ENCODE measurements around the gene MR1.

MR1 gene

GRCh38 chr1:181033799-181034451, at the start of gene MR1:
Gene MR1, plus strand, starts transcription at chr1:181033983. Its CDS starts 25 bp downstream, at chr1:181034008.
- DNase-seq (ENCODE audit: low spot score), result peak; percentile 92

DNA sequence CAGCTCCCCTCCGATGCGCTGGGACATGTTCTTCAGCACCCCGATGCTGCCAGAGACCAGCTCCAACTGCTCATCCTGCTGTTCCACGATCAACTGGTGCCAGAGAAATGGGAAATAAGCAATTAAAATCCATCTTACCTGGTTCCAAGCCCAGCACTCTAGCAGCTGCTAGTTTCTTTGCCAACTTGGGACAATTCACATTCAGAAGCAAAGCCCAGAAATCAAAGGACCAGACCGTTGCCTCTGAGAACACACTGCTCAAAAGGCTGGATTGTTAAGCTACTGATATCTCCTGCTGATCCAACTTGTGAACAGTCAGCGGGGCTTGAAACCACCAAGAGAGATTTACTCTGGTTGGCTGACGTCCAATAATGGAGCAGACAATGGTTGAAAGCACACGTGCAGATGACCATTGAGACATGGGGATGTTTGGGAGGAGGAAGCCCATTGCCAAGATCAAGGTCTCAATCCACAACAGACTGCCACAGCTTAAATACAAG, 45.5 kb upstream of the MR1 start:
- peak; percentile 95 for DNase-seq (ENCODE audit: low spot score)

DNA sequence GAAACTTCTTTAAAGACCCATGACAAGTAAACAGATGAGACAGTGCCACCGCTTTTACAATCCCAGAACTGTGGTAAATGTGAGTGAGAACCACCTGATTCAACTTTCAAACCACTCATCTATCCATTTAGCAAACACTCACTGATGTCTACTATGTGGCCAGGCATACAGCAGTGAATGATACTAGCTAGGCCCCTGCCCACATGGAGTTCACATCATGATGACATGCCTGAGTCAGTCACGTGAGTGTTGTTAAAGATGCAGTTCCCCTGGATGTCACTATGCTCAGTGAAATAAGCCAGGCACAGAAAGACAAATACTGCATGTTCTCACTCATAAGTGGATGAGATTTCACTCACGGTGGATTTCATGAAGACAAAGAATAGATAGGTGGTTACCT, 39.5 kb upstream of the MR1 start:
- no peak for DNase-seq (ENCODE audit: low spot score)

- no peak for DNase-seq (ENCODE audit: low spot score)
These were observed 35.8 kb upstream of the MR1 start for GRCh38 chr1:180997843-180998504.

DNA sequence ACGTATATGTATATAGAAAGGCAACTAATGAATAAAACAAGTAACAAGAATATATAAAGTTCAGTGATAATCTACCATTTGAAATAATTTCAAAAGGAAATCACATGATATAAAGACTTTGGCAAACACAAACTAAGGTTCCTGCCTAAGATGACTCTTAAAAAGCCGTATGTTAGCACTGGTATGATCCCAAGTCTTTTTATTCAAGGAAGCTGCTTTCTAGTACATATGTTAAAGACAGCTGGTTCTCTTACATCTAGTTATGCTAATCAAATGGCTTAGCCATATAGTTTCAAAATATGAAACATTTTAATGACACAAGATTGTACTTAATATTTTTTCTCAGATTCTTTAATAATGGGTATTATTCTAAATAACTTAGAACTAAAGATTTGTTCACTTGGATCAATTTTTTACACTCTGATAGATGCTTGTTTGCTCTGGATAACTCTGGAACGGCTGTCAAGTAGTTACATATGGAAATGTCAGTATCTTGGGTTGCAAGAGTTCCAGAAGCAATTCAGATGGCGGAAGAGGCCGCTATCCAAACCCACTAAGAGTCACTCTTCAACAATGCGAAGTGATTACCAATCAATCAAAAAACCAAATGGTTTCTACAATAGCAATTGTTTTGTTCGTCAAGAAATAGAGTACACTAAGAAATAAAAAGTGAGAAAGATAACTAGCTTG, 32.5 kb upstream of the MR1 start:
- no peak for DNase-seq (ENCODE audit: low spot score)

GRCh38 chr1:181002582-181003172, 31.1 kb upstream of the MR1 start:
- DNase-seq (ENCODE audit: low spot score), result no peak

DNA sequence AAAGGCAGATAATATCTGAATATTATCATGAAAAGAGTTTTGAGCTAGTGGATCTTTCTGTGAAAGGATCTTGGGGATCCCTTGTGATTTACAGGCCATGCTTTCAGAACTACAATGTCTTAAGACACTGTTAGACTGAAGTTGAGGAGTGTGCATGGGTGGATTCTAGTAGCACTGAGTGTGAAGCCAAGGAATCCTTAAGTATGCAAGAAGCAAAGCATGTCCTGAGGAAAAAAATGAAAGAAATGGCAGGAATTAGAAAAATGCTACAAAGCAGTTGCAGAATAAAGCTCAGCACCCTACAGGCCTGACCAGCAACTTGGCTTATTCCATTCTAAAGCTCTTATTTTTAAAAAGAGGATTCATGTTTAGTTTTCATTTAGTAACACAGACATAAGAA, 23.0 kb upstream of the MR1 start:
- no peak for DNase-seq (ENCODE audit: low spot score)

GRCh38 chr1:181011301-181012202, 22.2 kb upstream of the MR1 start:
- no peak for DNase-seq (ENCODE audit: low spot score)

DNA sequence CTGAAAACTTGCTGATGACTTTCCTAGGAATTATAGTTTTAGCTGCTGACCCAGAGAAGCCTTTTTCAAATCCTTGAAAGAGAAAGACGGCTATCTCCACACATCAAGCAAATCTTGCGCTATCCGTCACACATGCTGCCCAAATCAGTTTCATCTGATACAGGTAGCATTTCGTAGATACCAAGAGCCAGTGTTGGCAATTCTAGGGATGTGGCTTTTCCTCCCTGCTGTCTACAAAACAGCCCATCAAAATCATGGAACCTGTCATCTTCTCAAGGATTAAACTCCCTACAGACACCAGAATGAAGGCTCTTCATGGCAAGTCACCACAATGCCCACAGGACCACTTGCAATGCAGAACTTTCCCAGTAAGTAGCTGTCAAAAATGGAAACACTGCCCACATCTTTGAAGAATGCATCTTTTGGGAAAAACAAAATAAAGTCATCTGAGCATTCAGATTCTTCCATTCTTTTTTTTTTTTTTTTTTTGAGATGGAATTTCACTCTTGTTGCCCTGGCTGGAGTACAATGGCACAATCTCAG, 21.5 kb upstream of the MR1 start:
- no peak for DNase-seq (ENCODE audit: low spot score)

DNA sequence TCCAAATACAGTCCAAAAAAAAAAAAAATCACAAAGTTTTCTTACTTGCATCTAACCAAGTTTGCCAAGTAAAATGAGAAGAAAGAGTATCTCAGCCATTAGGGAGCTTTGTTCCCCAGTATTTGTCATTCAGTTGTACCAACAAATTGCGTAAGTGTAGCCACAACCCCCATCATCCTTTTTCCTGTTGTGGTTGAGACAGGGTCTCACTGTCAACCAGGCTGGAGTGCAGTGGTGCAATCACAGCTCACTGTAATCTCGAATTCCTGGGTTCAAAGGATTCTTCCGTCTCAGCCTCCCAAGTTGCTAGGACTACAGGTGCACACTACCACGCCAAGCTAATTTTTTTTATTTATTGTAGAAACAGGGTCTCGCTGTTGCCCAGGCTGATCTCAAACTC, 20.6 kb upstream of the MR1 start:
- DNase-seq (ENCODE audit: low spot score), result no peak

- no peak for DNase-seq (ENCODE audit: low spot score)
These were observed 19.1 kb upstream of the MR1 start for GRCh38 chr1:181014477-181015250.

DNA sequence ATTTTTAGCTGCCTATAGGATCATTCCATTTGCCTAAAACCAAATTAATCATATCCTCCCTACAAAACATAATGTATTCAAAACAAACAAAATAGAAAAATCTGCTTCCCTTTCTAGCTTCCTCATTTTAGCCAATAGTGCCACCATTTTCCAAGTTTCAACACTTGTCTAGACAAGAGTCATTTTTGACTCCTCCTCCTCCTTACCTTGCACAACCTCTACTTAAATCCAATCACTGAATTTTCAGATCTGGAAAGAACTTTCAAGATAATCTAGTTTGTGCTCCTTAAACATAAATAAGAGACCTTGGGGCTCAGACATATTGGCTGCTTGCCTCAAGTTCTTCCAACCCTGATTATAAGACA, 18.6 kb upstream of the MR1 start:
- no peak for DNase-seq (ENCODE audit: low spot score)

DNA sequence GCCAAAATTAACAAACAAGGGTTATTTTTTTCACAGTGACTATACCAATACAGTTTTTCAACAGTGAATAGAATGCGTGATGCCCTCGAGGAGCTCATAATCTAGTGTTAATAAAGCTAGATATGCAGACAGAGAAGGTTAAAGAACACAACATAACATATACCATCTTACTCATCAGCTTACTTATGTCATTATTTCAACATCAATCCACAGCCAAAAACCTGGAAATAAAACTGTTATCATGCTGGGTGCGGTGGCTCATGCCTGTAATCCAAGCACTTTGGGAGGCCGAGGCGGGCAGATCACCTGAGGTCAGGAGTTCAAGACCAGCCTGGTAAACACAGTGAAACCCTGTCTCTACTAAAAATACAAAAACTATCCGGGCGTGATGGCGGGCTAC, 17.2 kb upstream of the MR1 start:
- no peak for DNase-seq (ENCODE audit: low spot score)

DNA sequence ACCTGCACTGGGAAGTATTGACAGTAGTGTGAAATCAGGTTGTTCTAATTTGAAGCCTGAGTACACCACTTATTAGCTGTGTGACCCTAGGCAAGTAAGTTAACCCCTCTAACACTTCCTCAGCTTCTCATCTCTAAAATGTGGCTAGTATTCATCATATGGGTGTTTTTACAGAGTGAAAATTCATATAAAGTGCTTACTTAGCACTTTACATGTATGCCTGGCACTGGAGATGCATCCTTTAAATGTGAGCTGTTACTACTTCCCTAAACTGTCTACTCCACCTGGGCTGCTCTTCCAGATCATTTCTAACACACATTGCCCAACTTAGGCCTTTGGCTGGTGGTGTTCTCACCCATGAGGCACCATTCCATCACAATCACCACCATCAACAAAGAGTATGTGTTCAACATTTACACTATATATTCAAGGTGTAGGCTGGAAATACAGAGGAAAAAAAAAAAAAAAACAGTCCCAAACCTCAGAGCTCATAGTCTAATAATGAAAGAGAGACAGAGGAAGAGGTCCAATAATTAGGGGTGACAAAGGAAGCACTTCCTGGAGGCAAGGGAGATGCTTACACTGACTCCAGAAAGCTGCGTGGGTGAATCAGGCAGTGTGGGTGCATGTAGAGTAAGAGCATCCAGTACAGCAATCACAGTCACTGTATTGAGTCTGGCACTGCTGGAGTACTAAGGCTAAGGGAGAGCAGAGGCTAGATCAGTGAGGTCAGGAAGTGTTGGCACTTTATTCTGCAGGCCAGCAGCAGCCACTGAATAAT, 14.7 kb upstream of the MR1 start:
- DNase-seq (ENCODE audit: low spot score), result no peak

GRCh38 chr1:181021159-181021558, 12.6 kb upstream of the MR1 start:
- no peak for DNase-seq (ENCODE audit: low spot score)

- DNase-seq (ENCODE audit: low spot score), result peak; percentile 55
These were observed 11.9 kb upstream of the MR1 start for GRCh38 chr1:181021811-181022434.

DNA sequence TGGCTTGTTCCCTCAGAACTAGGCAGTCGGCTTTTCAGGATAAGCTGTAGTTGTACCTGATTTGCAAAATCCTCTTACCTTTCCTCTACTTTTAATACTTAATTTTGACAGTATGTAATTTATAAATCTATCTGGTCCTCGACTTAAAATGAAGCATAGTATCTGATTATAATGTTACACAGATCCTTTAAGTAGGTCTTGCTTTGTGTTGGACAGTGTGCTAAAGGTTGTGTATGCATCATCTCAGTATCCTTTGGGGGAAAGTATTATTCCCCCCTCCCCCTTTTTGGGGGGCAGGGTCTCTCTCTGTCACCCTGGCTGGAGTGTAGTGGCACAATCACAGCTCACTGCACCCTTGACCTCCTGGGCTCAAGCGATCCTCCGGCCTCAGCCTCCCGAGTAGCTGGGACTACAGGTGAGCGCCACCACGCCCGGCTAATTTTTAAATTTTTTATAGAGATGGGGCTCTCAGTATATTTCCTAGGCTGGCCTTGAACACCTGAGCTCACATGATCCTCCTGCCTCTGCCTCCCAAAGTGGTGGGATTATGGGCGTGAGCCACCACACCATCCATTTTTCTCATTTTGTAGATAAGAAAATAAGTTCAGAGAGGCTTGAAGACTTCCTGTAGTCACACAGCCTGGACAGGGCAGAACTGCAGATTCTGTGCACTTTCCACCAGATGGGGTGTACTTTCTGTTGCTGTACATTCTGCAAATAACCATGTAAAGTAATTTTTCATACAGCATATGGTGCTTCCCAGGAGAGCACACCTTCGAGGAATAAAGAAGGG, 10.3 kb upstream of the MR1 start:
- DNase-seq (ENCODE audit: low spot score), result no peak

GRCh38 chr1:181028196-181028595, 5.6 kb upstream of the MR1 start:
- no peak for DNase-seq (ENCODE audit: low spot score)

GRCh38 chr1:181028615-181029014, 5.2 kb upstream of the MR1 start:
- DNase-seq (ENCODE audit: low spot score), result no peak

Data from cerebellar cortex (tissue), 1 donor.